ENCODE results near the gene PSMD11.
A peak's percentile ranks its signal among the peaks of the same experiment; 100 is the strongest.

Gene PSMD11

DNA sequence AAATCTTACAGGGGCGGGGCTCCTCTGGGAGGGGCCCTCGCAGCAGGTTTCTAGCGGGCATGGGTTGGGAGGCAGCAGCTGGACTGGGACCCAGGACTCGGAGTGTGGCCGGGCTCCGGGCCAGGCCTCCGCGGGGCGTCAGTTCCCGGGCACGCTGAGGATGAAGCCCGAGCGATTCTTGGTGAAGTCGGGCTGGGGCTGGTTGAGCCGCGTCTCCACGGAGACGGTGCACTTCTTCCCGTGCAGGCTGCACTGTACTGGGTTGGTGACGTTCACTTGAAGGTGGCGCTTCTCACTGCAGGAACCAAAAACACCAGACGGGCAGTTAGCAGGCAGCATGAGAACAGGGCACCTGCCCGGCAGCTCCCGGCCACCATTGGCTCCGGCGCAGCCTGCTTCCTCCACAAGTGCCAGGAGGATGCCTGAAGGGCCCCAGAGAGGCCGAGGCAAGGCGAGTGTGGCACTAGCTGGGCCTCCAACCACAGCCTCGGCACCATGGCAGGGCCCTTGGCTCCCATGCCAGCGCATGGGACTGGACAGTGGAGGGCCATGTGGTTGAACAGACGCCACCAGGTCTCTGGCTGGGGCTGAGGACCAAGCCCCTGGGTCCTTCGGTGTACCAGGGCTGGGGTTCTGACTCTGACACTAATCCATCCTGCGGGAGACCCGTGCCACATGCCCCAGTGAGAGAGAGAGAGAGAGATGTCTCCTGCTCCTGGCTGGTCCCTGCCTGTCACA lies 50.5 kb downstream of the PSMD11 start:
- POLR2A ChIA-PET: no interaction called here
- no peak overlapping the region for H3K27ac ChIP-seq (ENCODE audit: extremely low read depth, low read depth, low read length)
- no peak for TF ChIP-seq ZNF639 (tag by site-specific recombination; IDR thresholded peaks at IDR 0.05)
- no peak for TF ChIP-seq KLF8 (tag by site-specific recombination; IDR thresholded peaks at IDR 0.05)
- no peak for TF ChIP-seq ZNF416 (tag by site-specific recombination; IDR thresholded peaks at IDR 0.05)
- no peak for TF ChIP-seq ZNF76 (tag by site-specific recombination; IDR thresholded peaks at IDR 0.05; ENCODE audit: borderline replicate concordance, low read depth)
- TF ChIP-seq ZNF37A (tag by site-specific recombination; IDR thresholded peaks at IDR 0.05): no peak
- TF ChIP-seq ZBTB17 (tag by site-specific recombination; IDR thresholded peaks at IDR 0.05): no peak
- TF ChIP-seq ZNF548 (tag by site-specific recombination; IDR thresholded peaks at IDR 0.05): no peak
- no peak for TF ChIP-seq GLIS1 (tag by site-specific recombination; IDR thresholded peaks at IDR 0.05)
- no peak for TF ChIP-seq ZNF423 (tag by site-specific recombination; IDR thresholded peaks at IDR 0.05)
- TF ChIP-seq ZBTB1 (tag by site-specific recombination; IDR thresholded peaks at IDR 0.05): no peak
- no peak for TF ChIP-seq ZNF404 (tag by site-specific recombination; IDR thresholded peaks at IDR 0.05)
- no peak for TF ChIP-seq ZNF626 (tag by site-specific recombination; IDR thresholded peaks at IDR 0.05)
- no peak for TF ChIP-seq GLI2 (tag by site-specific recombination; IDR thresholded peaks at IDR 0.05; ENCODE audit: borderline replicate concordance, low read depth)
- TF ChIP-seq, protein P1, sequence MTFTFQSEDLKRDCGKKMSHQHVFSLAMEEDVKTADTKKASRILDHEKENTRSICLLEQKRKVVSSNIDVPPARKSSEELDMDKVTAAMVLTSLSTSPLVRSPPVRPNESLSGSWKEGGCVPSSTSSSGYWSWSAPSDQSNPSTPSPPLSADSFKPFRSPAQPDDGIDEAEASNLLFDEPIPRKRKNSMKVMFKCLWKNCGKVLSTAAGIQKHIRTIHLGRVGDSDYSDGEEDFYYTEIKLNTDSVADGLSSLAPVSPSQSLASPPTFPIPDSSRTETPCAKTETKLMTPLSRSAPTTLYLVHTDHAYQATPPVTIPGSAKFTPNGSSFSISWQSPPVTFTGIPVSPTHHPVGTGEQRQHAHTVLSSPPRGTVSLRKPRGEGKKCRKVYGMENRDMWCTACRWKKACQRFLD (tag by site-specific recombination; IDR thresholded peaks at IDR 0.05): no peak
- no peak for TF ChIP-seq TRIM28 (IDR thresholded peaks at IDR 0.05; ENCODE audit: borderline replicate concordance, low read length)
- no peak for TF ChIP-seq KLF9 (tag by site-specific recombination; IDR thresholded peaks at IDR 0.05; ENCODE audit: low read depth)
- peaks cover 17% of the 10 kb centered on the region for H3K4me1 ChIP-seq (ENCODE audit: control insufficient read depth, insufficient read depth, low read length)
- CTCF ChIA-PET: interaction anchor here (1.0 kb wide), 1 partner anchor 8 kb away, joined by 3 read pairs; the partner anchor contains the start of gene CDK5R1
- H3K9me3 ChIP-seq (ENCODE audit: control insufficient read depth, insufficient read depth, low read depth, low read length): no peaks in the 10 kb centered on the region
- H3K36me3 ChIP-seq (ENCODE audit: control insufficient read depth in 2 of 2, insufficient read depth in 1 of 2, low read length in 2 of 2): peaks cover 3 to 11% of the 10 kb centered on the region in 2 experiments; a peak in 2 of 3 replicates
- H3K4me3 ChIP-seq (ENCODE audit: low read depth, low read length): no peak overlapping the region

DNA sequence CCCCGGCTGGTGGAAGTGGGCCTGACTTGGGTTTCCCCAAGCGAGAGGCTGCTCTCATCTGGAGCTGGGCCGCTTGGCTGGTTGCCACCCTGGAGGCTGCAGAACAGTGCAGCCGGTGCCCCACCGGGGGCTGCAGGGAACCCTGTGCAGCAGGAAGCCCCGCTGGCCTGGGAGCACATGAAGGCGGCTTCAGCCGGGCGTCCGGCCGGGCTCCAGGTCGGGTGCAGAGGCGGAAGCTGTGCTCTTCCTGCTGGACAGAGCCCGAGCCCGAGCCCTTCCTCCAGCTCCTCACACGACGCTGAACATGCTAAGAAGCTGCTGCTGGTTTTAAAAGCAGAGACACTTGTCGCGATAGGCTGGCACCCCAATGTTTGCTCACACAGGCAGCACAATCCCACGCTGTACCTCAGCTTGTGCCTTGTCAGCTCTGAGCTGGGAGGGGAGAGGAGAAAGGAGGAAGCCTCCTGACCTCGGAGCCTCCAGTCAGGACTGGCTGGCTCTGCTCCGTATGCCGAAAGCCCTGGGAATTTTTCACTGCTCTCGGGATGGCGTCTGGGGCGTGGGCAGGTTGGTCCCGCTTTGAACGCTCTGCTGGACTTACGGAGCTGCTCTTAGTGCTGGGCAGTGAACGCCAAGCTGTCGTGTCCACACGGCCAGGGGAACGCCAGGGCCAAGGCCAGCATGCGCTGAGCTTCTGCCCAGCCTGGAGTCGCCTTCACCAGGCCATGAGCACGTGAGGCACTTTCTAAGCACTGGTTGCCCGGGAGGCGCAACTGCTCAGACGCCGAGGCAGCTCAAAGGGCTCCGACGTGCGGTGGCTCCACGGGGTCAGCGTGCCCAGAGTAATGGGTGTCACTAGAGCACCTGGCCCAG lies 51.3 kb downstream of the PSMD11 start:
- ChIA-PET CTCF (interaction anchor here (1.0 kb wide), 2 partner anchors 8 to 9 kb away, joined by 3 read pairs; partner anchors contain the start of gene CDK5R1), POLR2A (no interaction called here)
- H3K27ac ChIP-seq (ENCODE audit: extremely low read depth, low read depth, low read length): no peak overlapping the region
- TF ChIP-seq ZIC2 (tag by site-specific recombination; IDR thresholded peaks at IDR 0.05): peak; percentile 88
- TF ChIP-seq, protein P2, sequence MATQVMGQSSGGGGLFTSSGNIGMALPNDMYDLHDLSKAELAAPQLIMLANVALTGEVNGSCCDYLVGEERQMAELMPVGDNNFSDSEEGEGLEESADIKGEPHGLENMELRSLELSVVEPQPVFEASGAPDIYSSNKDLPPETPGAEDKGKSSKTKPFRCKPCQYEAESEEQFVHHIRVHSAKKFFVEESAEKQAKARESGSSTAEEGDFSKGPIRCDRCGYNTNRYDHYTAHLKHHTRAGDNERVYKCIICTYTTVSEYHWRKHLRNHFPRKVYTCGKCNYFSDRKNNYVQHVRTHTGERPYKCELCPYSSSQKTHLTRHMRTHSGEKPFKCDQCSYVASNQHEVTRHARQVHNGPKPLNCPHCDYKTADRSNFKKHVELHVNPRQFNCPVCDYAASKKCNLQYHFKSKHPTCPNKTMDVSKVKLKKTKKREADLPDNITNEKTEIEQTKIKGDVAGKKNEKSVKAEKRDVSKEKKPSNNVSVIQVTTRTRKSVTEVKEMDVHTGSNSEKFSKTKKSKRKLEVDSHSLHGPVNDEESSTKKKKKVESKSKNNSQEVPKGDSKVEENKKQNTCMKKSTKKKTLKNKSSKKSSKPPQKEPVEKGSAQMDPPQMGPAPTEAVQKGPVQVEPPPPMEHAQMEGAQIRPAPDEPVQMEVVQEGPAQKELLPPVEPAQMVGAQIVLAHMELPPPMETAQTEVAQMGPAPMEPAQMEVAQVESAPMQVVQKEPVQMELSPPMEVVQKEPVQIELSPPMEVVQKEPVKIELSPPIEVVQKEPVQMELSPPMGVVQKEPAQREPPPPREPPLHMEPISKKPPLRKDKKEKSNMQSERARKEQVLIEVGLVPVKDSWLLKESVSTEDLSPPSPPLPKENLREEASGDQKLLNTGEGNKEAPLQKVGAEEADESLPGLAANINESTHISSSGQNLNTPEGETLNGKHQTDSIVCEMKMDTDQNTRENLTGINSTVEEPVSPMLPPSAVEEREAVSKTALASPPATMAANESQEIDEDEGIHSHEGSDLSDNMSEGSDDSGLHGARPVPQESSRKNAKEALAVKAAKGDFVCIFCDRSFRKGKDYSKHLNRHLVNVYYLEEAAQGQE (tag by site-specific recombination; IDR thresholded peaks at IDR 0.05): peak; percentile 77
- no peak for TF ChIP-seq ZBTB1 (tag by site-specific recombination; IDR thresholded peaks at IDR 0.05)
- 0 out of 2 replicates have a peak, but pooled peaks have one; percentile 13 for TF ChIP-seq ZNF449 (tag by site-specific recombination; IDR thresholded peaks at IDR 0.05)
- peak; percentile 27; the same call in 1 of the 2 replicates for TF ChIP-seq GLIS2 (tag by site-specific recombination; IDR thresholded peaks at IDR 0.05)
- no peaks in the 10 kb centered on the region for H3K9me3 ChIP-seq (ENCODE audit: control insufficient read depth, insufficient read depth, low read depth, low read length)
- peaks cover 11% of the 10 kb centered on the region for H3K4me1 ChIP-seq (ENCODE audit: control insufficient read depth, insufficient read depth, low read length)
- H3K4me3 ChIP-seq (ENCODE audit: low read depth, low read length): no peak overlapping the region
- peaks cover 3% of the 10 kb centered on the region in 2 experiments; a peak in 2 of 3 replicates for H3K36me3 ChIP-seq (ENCODE audit: control insufficient read depth in 2 of 2, insufficient read depth in 1 of 2, low read length in 2 of 2)
